OCI-LY3 (cell line): Measurements from ENCODE around the gene JADE2.

Experiments
- H2AFZ ChIP-seq: fragments of 200-600, 300-600 bp; shearing (Covaris generic); 2 replicates; pipeline ENCODE4 v1.6.0; 2014; ENCODE audit warnings: antibody characterized with exemption, low read depth, low read length
- H3K27ac ChIP-seq: fragments of 200-600, 300-600 bp; sonication (generic); 2 replicates; pipeline ENCODE4 v1.5.1; 2014; ENCODE audit warnings: mild to moderate bottlenecking, low read length, moderate library complexity, mixed read lengths
- H3K27me3 ChIP-seq: fragments of 200-600, 300-600 bp; sonication (generic); 2 replicates; pipeline ENCODE4 v1.6.1; 2014; ENCODE audit warnings: low read depth, low read length, mixed read lengths
- H3K36me3 ChIP-seq: fragments of 200-600, 300-600 bp; sonication (generic); replicated peaks from 2 replicates; pipeline ENCODE3; 2014; ENCODE audit warnings: low read depth, low read length, mixed read lengths
- H3K4me1 ChIP-seq: fragments of 300-600, 200-600 bp; sonication (generic); 2 replicates; pipeline ENCODE4 v1.6.1; 2014; ENCODE audit warnings: low read length, mixed read lengths
- H3K4me2 ChIP-seq: fragments of 200-600, 300-600 bp; sonication (generic); 2 replicates; pipeline ENCODE4 v1.6.1; 2014; ENCODE audit warnings: low read length, mixed read lengths
- H3K4me3 ChIP-seq: fragments of 300-600, 200-600 bp; sonication (generic); 2 replicates; pipeline ENCODE4 v1.5.1; 2014; ENCODE audit warnings: antibody characterized with exemption, mild to moderate bottlenecking, low read length, moderate library complexity
- H3K79me2 ChIP-seq: fragments of 300-600, 200-600 bp; shearing (Covaris generic); 2 replicates; pipeline ENCODE4 v1.6.1; 2014; ENCODE audit warnings: mild to moderate bottlenecking, low read length, mixed read lengths
- H3K9ac ChIP-seq: fragments of 300-600, 200-600 bp; shearing (Covaris generic); 2 replicates; pipeline ENCODE4 v1.6.0; 2014; ENCODE audit warnings: mild to moderate bottlenecking, low read length, moderate library complexity
- H3K9me3 ChIP-seq: fragments of 200-600, 300-600 bp; shearing (Covaris generic); 2 replicates; pipeline ENCODE4 v1.6.1; 2014; ENCODE audit warnings: low read length, mixed read lengths; ENCODE audit not compliant: insufficient read depth
- H4K20me1 ChIP-seq: fragments of 200-600, 300-600 bp; sonication (generic); 2 replicates; pipeline ENCODE4 v1.6.1; 2016; ENCODE audit warnings: low read length, mixed read lengths; ENCODE audit not compliant: insufficient read depth
- CTCF ChIP-seq: fragments of 200-600, 300-600 bp; sonication (generic); IDR thresholded peaks from 2 replicates; pipeline ENCODE4 v1.5.1; 2014; ENCODE audit warnings: antibody characterized with exemption, low read length, low read depth
- EZH2phosphoT487 ChIP-seq: fragments of 200-600 bp; shearing (Covaris generic); IDR thresholded peaks from 2 replicates; pipeline ENCODE4 v1.6.1; 2018; ENCODE audit warnings: antibody characterized with exemption, mixed run types, low read depth

Gene JADE2

GRCh38 chr5:134563221-134563620 lies 37.8 kb downstream of the JADE2 start:
- Histone ChIP-seq H3K79me2 (peaks cover 19% of the 10 kb centered on the region), H3K4me1 (no peaks in the 10 kb centered on the region), H4K20me1 (no peaks in the 10 kb centered on the region), H3K9ac (no peak overlapping the region), H3K27ac (no peak overlapping the region), H3K36me3 (peaks cover 61% of the 10 kb centered on the region), H3K4me2 (no peak overlapping the region), H3K9me3 (no peaks in the 10 kb centered on the region), H2AFZ (no peak overlapping the region), H3K4me3 (no peak overlapping the region), H3K27me3 (no peaks in the 10 kb centered on the region)
- TF ChIP-seq CTCF, result no peak
- no peak for TF ChIP-seq EZH2phosphoT487

- TF ChIP-seq EZH2phosphoT487 (no peak), CTCF (no peak)
- H4K20me1 ChIP-seq, result no peaks in the 10 kb centered on the region
- no peaks in the 10 kb centered on the region for H3K27me3 ChIP-seq
- no peak overlapping the region for H3K4me2 ChIP-seq
- no peak overlapping the region for H3K4me3 ChIP-seq
- H3K36me3 ChIP-seq, result peaks cover 62% of the 10 kb centered on the region
- H3K4me1 ChIP-seq, result no peaks in the 10 kb centered on the region
- H3K9me3 ChIP-seq, result no peaks in the 10 kb centered on the region
- H3K79me2 ChIP-seq, result peaks cover 13% of the 10 kb centered on the region
- no peak overlapping the region for H3K9ac ChIP-seq
- no peak overlapping the region for H3K27ac ChIP-seq
- H2AFZ ChIP-seq, result no peak overlapping the region
These were observed 38.5 kb downstream of the JADE2 start for GRCh38 chr5:134563962-134564361.

- H3K9ac ChIP-seq, result no peak overlapping the region
- peaks cover 59% of the 10 kb centered on the region for H3K36me3 ChIP-seq
- H3K4me1 ChIP-seq, result no peaks in the 10 kb centered on the region
- no peaks in the 10 kb centered on the region for H3K9me3 ChIP-seq
- H3K4me3 ChIP-seq, result no peak overlapping the region
- H3K27me3 ChIP-seq, result no peaks in the 10 kb centered on the region
- no peak overlapping the region for H3K4me2 ChIP-seq
- no peak overlapping the region for H2AFZ ChIP-seq
- peaks cover 9% of the 10 kb centered on the region; the same call in 1 of the 2 replicates for H3K79me2 ChIP-seq
- no peaks in the 10 kb centered on the region for H4K20me1 ChIP-seq
- TF ChIP-seq EZH2phosphoT487 (no peak), CTCF (no peak)
- H3K27ac ChIP-seq, result no peak overlapping the region
These were observed 38.9 kb downstream of the JADE2 start for GRCh38 chr5:134564396-134564795.

- Histone ChIP-seq H3K36me3 (peaks cover 54% of the 10 kb centered on the region), H3K4me3 (no peak overlapping the region), H3K9me3 (no peaks in the 10 kb centered on the region), H3K9ac (no peak overlapping the region), H2AFZ (no peak overlapping the region), H4K20me1 (no peaks in the 10 kb centered on the region), H3K4me2 (no peak overlapping the region), H3K27me3 (no peaks in the 10 kb centered on the region), H3K4me1 (no peaks in the 10 kb centered on the region), H3K27ac (no peak overlapping the region), H3K79me2 (peaks cover 12% of the 10 kb centered on the region; the same call in 1 of the 2 replicates)
- TF ChIP-seq EZH2phosphoT487, result no peak
- TF ChIP-seq CTCF, result no peak
These were observed 40.6 kb downstream of the JADE2 start for GRCh38 chr5:134565791-134566740.
